Osteoblast (primary cell): ENCODE data around the gene NAA15. TPM values are rescaled to one million over a fixed set of nuclear protein-coding genes. Genes with fewer than 3 reads are reported as not detected.
"Not testable (repeated sequence)": the region's sequence is repeated elsewhere in the genome, so short reads cannot be mapped to it uniquely, and the experiment has no call there.

ENCODE experiments used
- DNase-seq: peaks from one replicate; pipeline ENCODE4 v3.0.0; 2011; ENCODE audit warnings: low spot score, mixed read lengths; ENCODE audit not compliant: insufficient read length; ENCODE audit errors: missing footprints
- H2AFZ ChIP-seq: 2 replicates; pipeline ENCODE4 v1.6.0; 2011; ENCODE audit warnings: mild to moderate bottlenecking, low read length
- H3K27ac ChIP-seq: 2 replicates; pipeline ENCODE4 v1.5.1; 2011; ENCODE audit warnings: mild to moderate bottlenecking, low read depth, low read length, moderate library complexity
- H3K27me3 ChIP-seq: 2 replicates; pipeline ENCODE4 v1.6.0; 2012; ENCODE audit warnings: mild to moderate bottlenecking, control low read depth, inconsistent platforms, low read length, moderate library complexity; ENCODE audit not compliant: insufficient read depth
- H3K36me3 ChIP-seq: 2 replicates; pipeline ENCODE4 v1.5.1; 2011; ENCODE audit warnings: mild to moderate bottlenecking, low read length, control low read depth, moderate library complexity; ENCODE audit not compliant: insufficient read depth
- H3K4me1 ChIP-seq: 2 replicates; pipeline ENCODE4 v1.5.1; 2011; ENCODE audit warnings: mild to moderate bottlenecking, low read length, control low read depth, moderate library complexity; ENCODE audit not compliant: insufficient read depth
- H3K4me2 ChIP-seq: 2 replicates; pipeline ENCODE4 v1.6.0; 2011; ENCODE audit warnings: mild to moderate bottlenecking, low read length; ENCODE audit not compliant: insufficient read depth
- H3K4me3 ChIP-seq: fragments of 200-600 bp; sonication (generic); 3 replicates; pipeline ENCODE4 v1.5.1; 2012; ENCODE audit warnings: mild to moderate bottlenecking, low read length, inconsistent platforms; ENCODE audit not compliant: insufficient read depth
- H3K79me2 ChIP-seq: 2 replicates; pipeline ENCODE4 v1.6.0; 2012; ENCODE audit warnings: mild to moderate bottlenecking, low read length, control low read depth, inconsistent platforms; ENCODE audit not compliant: insufficient read depth
- H3K9me3 ChIP-seq: 2 replicates; pipeline ENCODE4 v1.5.1; 2011; ENCODE audit warnings: low read depth, low read length, control low read depth
- H4K20me1 ChIP-seq: 2 replicates; pipeline ENCODE4 v1.6.0; 2012; ENCODE audit warnings: mild to moderate bottlenecking, low read length, control low read depth; ENCODE audit not compliant: insufficient read depth
- total RNA-seq: library from RNA; depleted of rRNA; stranded (reverse); fragments of >200 nt; gene quantifications from 2 replicates; pipeline ENCODE4 v1.2.3, GENCODE V29; 2012
- TF ChIP-seq, protein P1 (sequence below): IDR thresholded peaks from 2 replicates; pipeline ENCODE4 v1.5.1; 2011; ENCODE audit warnings: mild to moderate bottlenecking, low read depth, low read length, moderate library complexity; ENCODE audit errors: extremely low read depth

NAA15 gene
- total RNA-seq, 1 donor = 33.3 TPM

DNA sequence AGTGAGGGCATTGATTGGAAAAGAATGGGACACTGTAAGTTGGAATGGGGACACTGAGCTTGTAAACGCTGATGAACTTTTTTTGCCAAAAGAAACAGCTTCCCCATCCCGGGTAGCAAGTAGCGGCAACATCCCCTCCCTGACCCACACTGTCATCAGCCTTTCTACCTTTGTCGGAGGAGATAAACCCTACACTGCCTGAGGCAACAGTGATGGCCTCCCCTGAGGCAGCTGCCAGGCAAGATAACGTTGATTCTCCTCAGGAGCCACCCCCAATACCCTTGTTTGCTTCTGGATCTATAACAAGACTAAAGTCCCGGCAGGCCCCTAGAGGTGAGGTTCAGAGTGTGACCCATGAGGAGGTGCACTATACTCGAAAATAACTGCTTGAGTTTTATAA lies 142.4 kb downstream of the NAA15 start:
- no peak overlapping the region for H3K4me3 ChIP-seq
- TF ChIP-seq, protein P1, sequence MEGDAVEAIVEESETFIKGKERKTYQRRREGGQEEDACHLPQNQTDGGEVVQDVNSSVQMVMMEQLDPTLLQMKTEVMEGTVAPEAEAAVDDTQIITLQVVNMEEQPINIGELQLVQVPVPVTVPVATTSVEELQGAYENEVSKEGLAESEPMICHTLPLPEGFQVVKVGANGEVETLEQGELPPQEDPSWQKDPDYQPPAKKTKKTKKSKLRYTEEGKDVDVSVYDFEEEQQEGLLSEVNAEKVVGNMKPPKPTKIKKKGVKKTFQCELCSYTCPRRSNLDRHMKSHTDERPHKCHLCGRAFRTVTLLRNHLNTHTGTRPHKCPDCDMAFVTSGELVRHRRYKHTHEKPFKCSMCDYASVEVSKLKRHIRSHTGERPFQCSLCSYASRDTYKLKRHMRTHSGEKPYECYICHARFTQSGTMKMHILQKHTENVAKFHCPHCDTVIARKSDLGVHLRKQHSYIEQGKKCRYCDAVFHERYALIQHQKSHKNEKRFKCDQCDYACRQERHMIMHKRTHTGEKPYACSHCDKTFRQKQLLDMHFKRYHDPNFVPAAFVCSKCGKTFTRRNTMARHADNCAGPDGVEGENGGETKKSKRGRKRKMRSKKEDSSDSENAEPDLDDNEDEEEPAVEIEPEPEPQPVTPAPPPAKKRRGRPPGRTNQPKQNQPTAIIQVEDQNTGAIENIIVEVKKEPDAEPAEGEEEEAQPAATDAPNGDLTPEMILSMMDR = no peak

DNA sequence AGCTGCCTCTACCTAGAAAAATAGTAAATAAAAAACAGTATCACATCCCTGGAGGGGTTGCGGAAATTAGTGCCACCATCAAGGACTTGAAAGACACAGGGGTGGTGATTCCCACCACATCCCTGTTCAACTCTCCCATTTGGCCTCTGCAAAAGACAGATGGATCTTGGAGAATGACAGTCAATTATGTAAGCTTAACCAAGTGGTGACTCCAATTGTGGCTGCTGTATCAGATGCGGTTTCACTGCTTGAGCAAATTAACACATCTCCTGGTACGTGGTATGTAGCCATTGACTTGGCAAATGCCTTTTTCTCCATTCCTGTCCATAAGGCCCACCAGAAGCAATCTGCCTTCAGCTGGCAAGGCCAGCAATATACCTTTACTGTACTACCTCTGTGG lies 143.6 kb downstream of the NAA15 start:
- H3K36me3 ChIP-seq, H3K4me1 ChIP-seq, H3K27ac ChIP-seq, H3K9me3 ChIP-seq, H3K4me3 ChIP-seq, DNase-seq, H2AFZ ChIP-seq, H3K27me3 ChIP-seq, H4K20me1 ChIP-seq, H3K4me2 ChIP-seq, H3K79me2 ChIP-seq: not testable (repeated sequence)

More for the DNA sequence above, 142.4 kb downstream of the NAA15 start:
- H3K9me3 ChIP-seq = no peaks in the 10 kb centered on the region
- H3K4me2 ChIP-seq = no peak overlapping the region
- no peak overlapping the region for H3K27ac ChIP-seq
- DNase-seq = no peak
- H4K20me1 ChIP-seq = no peaks in the 10 kb centered on the region
- no peak overlapping the region for H2AFZ ChIP-seq
- no peaks in the 10 kb centered on the region for H3K79me2 ChIP-seq
- no peaks in the 10 kb centered on the region for H3K27me3 ChIP-seq
- no peaks in the 10 kb centered on the region for H3K4me1 ChIP-seq
- H3K36me3 ChIP-seq = no peaks in the 10 kb centered on the region

DNA sequence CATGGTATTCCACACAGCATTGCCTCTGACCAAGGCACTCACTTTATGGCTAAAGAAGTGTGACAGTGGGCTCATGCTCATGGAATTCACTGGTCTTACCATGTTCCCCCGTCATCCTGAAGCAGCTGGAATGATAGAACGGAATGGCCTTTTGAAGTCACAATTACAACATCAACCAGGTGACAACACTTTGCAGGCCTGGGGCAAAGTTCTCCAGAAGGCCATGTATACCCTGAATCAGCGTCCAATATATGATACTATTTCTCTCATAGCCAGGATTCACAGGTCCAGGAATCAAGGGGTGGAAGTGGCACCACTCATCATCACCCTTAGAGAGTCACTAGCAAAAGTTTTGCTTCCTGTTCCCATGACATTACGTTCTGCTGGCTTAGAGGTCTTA lies 145.8 kb downstream of the NAA15 start:
- not testable (repeated sequence) for H3K36me3 ChIP-seq, H3K4me3 ChIP-seq, H3K27ac ChIP-seq, H3K4me2 ChIP-seq, DNase-seq, H3K9me3 ChIP-seq, H2AFZ ChIP-seq, H3K27me3 ChIP-seq, H4K20me1 ChIP-seq, H3K4me1 ChIP-seq
- peaks cover 12% of the 10 kb centered on the region for H3K79me2 ChIP-seq

DNA sequence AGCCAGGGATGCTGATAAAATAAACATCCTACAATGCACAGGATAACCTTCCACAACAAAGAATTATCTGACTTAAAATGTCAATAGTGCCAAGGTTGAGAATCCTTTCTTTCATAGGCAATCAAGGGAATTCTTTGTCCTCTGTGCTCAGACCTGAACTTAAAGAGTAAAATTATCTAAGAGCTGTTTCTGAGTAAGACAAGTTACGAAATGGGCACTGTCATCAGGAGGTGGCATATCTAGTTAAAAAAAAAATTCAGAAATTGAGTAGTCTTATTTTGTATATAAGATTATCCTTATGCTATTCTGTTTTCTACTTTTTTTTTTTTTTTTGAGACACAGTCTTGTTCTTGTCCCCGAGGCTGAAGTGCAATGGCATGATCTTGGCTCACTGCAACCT lies 149.3 kb downstream of the NAA15 start:
- Histone ChIP-seq H3K27ac (no peak overlapping the region), H3K36me3 (no peaks in the 10 kb centered on the region), H3K4me3 (no peak overlapping the region), H3K4me2 (no peak overlapping the region), H3K4me1 (peaks cover 16% of the 10 kb centered on the region), H3K9me3 (no peaks in the 10 kb centered on the region), H3K79me2 (peaks cover 32% of the 10 kb centered on the region), H2AFZ (no peak overlapping the region), H3K27me3 (no peaks in the 10 kb centered on the region), H4K20me1 (peaks cover 5% of the 10 kb centered on the region)
- DNase-seq = no peak
- TF ChIP-seq, protein P1 = no peak

DNA sequence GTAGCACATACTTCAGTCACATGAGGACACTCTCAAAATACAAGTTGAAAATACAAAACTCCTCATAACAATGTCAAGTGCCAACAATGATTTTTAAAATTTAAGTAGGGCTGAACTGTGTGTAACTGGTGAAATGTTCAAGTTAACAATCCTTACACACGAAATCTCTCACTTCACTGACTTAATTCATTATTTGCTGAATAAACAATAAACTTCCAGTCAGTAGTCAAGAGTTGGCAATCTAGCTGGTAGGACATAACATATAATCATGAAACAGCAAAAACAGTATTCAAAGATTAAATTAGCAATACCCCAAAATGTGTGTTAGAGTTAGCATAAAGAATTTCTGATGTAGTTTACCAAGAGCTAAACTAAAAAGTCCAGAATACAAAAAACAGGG lies 150.7 kb downstream of the NAA15 start:
- Histone ChIP-seq H3K79me2 (peaks cover 46% of the 10 kb centered on the region), H3K4me1 (peaks cover 29% of the 10 kb centered on the region), H4K20me1 (peaks cover 15% of the 10 kb centered on the region), H3K4me3 (no peak overlapping the region), H3K9me3 (no peaks in the 10 kb centered on the region), H2AFZ (no peak overlapping the region), H3K27me3 (no peaks in the 10 kb centered on the region), H3K36me3 (no peaks in the 10 kb centered on the region), H3K4me2 (peak overlapping the region; percentile 98), H3K27ac (no peak overlapping the region)
- DNase-seq = no peak
- TF ChIP-seq, protein P1 = no peak
